GM10266 (cell line): Measurements from ENCODE around the gene CDH23.

Source experiments
- DNase-seq: peaks from one replicate; pipeline ENCODE4 v3.0.0; 2012; ENCODE audit errors: extremely low spot score
- CTCF ChIP-seq: IDR thresholded peaks from 2 replicates; pipeline ENCODE4 v1.5.1; 2012; ENCODE audit warnings: mild to moderate bottlenecking, low read depth; ENCODE audit not compliant: control insufficient read depth, insufficient read depth; ENCODE audit errors: missing control alignments

The CDH23 gene

GRCh38 chr10:71568896-71569492, 172.3 kb downstream of the CDH23 start:
- no peak for TF ChIP-seq CTCF
- no peak for DNase-seq

GRCh38 chr10:71569775-71570588, 173.3 kb downstream of the CDH23 start:
- TF ChIP-seq CTCF, result peak; percentile 79
- DNase-seq, result peak; percentile 78

GRCh38 chr10:71571460-71572175, 174.9 kb downstream of the CDH23 start:
- DNase-seq, result no peak
- no peak for TF ChIP-seq CTCF

DNA sequence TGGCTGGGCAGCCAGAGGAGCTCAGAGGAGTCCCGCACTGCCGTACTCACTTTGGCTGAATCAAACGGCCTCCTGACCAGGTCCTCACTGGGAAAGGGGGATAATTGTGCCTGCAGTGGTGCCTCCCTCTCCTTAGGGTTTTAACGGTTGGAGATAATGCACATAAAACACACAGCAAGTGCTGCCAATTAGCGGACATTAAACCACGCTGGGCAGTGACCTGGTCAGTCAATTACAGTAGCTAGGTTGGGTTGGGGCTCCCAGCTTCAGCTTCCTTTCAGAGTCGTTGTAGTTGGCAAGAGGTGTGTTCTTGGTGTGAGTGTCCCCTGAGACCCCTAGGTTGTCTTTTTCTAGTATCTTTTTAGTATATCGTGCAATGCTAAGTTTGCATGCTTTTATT, 176.2 kb downstream of the CDH23 start:
- TF ChIP-seq CTCF, result no peak
- no peak for DNase-seq

- DNase-seq, result no peak
- no peak for TF ChIP-seq CTCF
These were observed 177.1 kb downstream of the CDH23 start for GRCh38 chr10:71573562-71574518.

- TF ChIP-seq CTCF, result no peak
- DNase-seq, result no peak
These were observed 178.7 kb downstream of the CDH23 start for GRCh38 chr10:71575451-71575850.
